Neural cell (in vitro differentiated cells): Measurements from ENCODE around the gene KRT2. TPM values are rescaled to one million over a fixed set of nuclear protein-coding genes. Genes with fewer than 3 reads are reported as not detected.

Experiments
- H2AFZ ChIP-seq: fragments of 200-600, 300-800 bp; sonication (generic), shearing (Covaris generic); 2 replicates; pipeline ENCODE4 v1.6.0; 2014; ENCODE audit warnings: low read depth, mild to moderate bottlenecking, antibody characterized with exemption, low read length, moderate library complexity
- H3F3A ChIP-seq: fragments of 200-600 bp; shearing (Covaris generic); 2 replicates; pipeline ENCODE4 v1.6.1; 2016; ENCODE audit warnings: mild to moderate bottlenecking, moderate library complexity, mixed read lengths, antibody characterized with exemption, low read length; ENCODE audit not compliant: insufficient read depth, poor library complexity, severe bottlenecking
- H3K27ac ChIP-seq: fragments of 200-600, 300-800 bp; sonication (generic), shearing (Covaris generic); 2 replicates; pipeline ENCODE4 v1.5.1; 2014; ENCODE audit warnings: mild to moderate bottlenecking, low read length, moderate library complexity
- H3K27me3 ChIP-seq: fragments of 300-800, 200-600 bp; sonication (generic), shearing (Covaris generic); 2 replicates; pipeline ENCODE4 v1.6.0; 2014; ENCODE audit warnings: mild to moderate bottlenecking, low read depth, low read length, moderate library complexity; ENCODE audit not compliant: insufficient read depth
- H3K36me3 ChIP-seq: fragments of 300-800, 200-600 bp; sonication (generic), shearing (Covaris generic); 2 replicates; pipeline ENCODE4 v1.5.1; 2014; ENCODE audit warnings: mild to moderate bottlenecking, antibody characterized with exemption, low read length, moderate library complexity; ENCODE audit not compliant: insufficient read depth
- H3K4me2 ChIP-seq: fragments of 300-800, 200-600 bp; sonication (generic), shearing (Covaris generic); 2 replicates; pipeline ENCODE4 v1.6.0; 2014; ENCODE audit warnings: mild to moderate bottlenecking, low read length
- H3K4me3 ChIP-seq: fragments of 300-800, 200-600 bp; sonication (generic), shearing (Covaris generic); 2 replicates; pipeline ENCODE4 v1.5.1; 2014; ENCODE audit warnings: mild to moderate bottlenecking, low read length, moderate library complexity
- H3K79me2 ChIP-seq: fragments of 200-600 bp; shearing (Covaris generic); replicated peaks from 2 replicates; pipeline ENCODE4 v1.6.0; 2014; ENCODE audit warnings: mild to moderate bottlenecking, low read length, moderate library complexity; ENCODE audit not compliant: insufficient read depth
- H3K9ac ChIP-seq: fragments of 300-800, 200-600 bp; sonication (generic), shearing (Covaris generic); 2 replicates; pipeline ENCODE4 v1.6.1; 2016; ENCODE audit warnings: mild to moderate bottlenecking, low read length, mixed read lengths
- H3K9me2 ChIP-seq: fragments of 200-600 bp; shearing (Covaris generic); 2 replicates; pipeline ENCODE4 v1.6.1; 2016; ENCODE audit warnings: mild to moderate bottlenecking, low read length, mixed read lengths; ENCODE audit not compliant: insufficient read depth
- H3K9me3 ChIP-seq: fragments of 200-600, 300-800 bp; sonication (generic), shearing (Covaris generic); 2 replicates; pipeline ENCODE4 v1.6.1; 2016; ENCODE audit warnings: mild to moderate bottlenecking, mixed run types, low read length, moderate library complexity, mixed read lengths
- H4K20me1 ChIP-seq: fragments of 200-600 bp; shearing (Covaris generic); 2 replicates; pipeline ENCODE4 v1.6.1; 2016; ENCODE audit warnings: mild to moderate bottlenecking, mixed run types; ENCODE audit not compliant: insufficient read depth
- EP300 ChIP-seq: fragments of 450-650 bp; conservative IDR thresholded peaks from 2 replicates; pipeline ENCODE4 v1.6.1; 2014; ENCODE audit warnings: antibody characterized with exemption, mild to moderate bottlenecking, moderate library complexity; ENCODE audit not compliant: poor library complexity, severe bottlenecking
- EZH2 ChIP-seq: fragments of 200-600, 300-800 bp; shearing (Covaris generic), sonication (generic); IDR thresholded peaks from 2 replicates; pipeline ENCODE4 v1.6.1; 2014; ENCODE audit warnings: antibody characterized with exemption, low read length, borderline replicate concordance, mild to moderate bottlenecking; ENCODE audit not compliant: insufficient read depth, poor library complexity, severe bottlenecking
- MXI1 ChIP-seq: fragments of 450-650 bp; conservative IDR thresholded peaks from 2 replicates; pipeline ENCODE4 v1.6.1; 2014; ENCODE audit warnings: antibody characterized with exemption, mild to moderate bottlenecking; ENCODE audit not compliant: poor library complexity, severe bottlenecking
- POLR2AphosphoS5 ChIP-seq: IDR thresholded peaks from 2 replicates; pipeline ENCODE4 v1.6.1; 2012
- RAD21 ChIP-seq: fragments of 450-650 bp; conservative IDR thresholded peaks from 2 replicates; pipeline ENCODE4 v1.6.1; 2014; ENCODE audit warnings: antibody characterized with exemption, mild to moderate bottlenecking, moderate library complexity
- SMC3 ChIP-seq: fragments of 450-650 bp; conservative IDR thresholded peaks from 2 replicates; pipeline ENCODE4 v1.6.1; 2014; ENCODE audit warnings: antibody characterized with exemption, mild to moderate bottlenecking, moderate library complexity; ENCODE audit not compliant: poor library complexity
- TAF1 ChIP-seq: IDR thresholded peaks from 2 replicates; pipeline ENCODE4 v1.6.1; 2012; ENCODE audit warnings: low read depth
- polyA plus RNA-seq: library from polyadenylated mRNA; depleted of rRNA; stranded (reverse); fragments of >200 nt; gene quantifications from 2 replicates; pipeline ENCODE4 v1.2.3, GENCODE V29; 2014
- TF ChIP-seq, protein P1 (sequence below): IDR thresholded peaks from 2 replicates; pipeline ENCODE4 v1.6.1; 2012; ENCODE audit warnings: borderline replicate concordance
- TF ChIP-seq, protein P2 (sequence below): fragments of 450-650 bp; IDR thresholded peaks from 2 replicates; pipeline ENCODE4 v1.5.1; 2014; ENCODE audit warnings: antibody characterized with exemption, mild to moderate bottlenecking, moderate library complexity; ENCODE audit not compliant: poor library complexity, severe bottlenecking

Gene KRT2
- polyA plus RNA-seq, 1 donor from 2014 or later: not detected

DNA sequence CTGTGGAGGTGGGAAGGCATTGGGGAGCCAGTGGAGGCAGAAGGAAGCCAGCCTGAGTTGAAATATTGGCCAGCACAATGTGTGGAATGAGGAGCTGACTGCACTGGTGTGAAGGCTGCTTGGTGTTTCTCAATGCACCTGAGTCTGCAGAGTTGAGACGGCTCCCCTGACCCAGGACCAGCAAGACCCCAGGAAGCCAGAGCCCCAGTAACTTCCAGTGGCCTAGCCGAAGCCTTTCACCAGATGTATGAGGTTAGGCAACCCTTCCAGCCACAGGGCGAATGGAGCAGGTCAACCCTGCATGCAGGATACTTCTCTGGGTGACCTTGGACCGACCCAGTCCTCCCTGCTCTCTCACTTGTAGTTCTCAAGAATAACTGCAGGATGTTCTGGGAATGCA, 20.7 kb downstream of the KRT2 start:
- Histone ChIP-seq H3K36me3 (no peaks in the 10 kb centered on the region), H2AFZ (no peak overlapping the region), H3K9me2 (no peaks in the 10 kb centered on the region), H3K79me2 (no peaks in the 10 kb centered on the region), H3K4me3 (no peak overlapping the region), H3K4me2 (no peak overlapping the region), H3K27ac (no peak overlapping the region), H3K27me3 (no peaks in the 10 kb centered on the region), H4K20me1 (no peaks in the 10 kb centered on the region), H3K9me3 (no peaks in the 10 kb centered on the region), H3K9ac (no peak overlapping the region), H3F3A (no peaks in the 10 kb centered on the region)
- no peak for TF ChIP-seq TAF1
- no peak for TF ChIP-seq SMC3
- TF ChIP-seq EP300: no peak
- TF ChIP-seq RAD21: no peak
- TF ChIP-seq, protein P1, sequence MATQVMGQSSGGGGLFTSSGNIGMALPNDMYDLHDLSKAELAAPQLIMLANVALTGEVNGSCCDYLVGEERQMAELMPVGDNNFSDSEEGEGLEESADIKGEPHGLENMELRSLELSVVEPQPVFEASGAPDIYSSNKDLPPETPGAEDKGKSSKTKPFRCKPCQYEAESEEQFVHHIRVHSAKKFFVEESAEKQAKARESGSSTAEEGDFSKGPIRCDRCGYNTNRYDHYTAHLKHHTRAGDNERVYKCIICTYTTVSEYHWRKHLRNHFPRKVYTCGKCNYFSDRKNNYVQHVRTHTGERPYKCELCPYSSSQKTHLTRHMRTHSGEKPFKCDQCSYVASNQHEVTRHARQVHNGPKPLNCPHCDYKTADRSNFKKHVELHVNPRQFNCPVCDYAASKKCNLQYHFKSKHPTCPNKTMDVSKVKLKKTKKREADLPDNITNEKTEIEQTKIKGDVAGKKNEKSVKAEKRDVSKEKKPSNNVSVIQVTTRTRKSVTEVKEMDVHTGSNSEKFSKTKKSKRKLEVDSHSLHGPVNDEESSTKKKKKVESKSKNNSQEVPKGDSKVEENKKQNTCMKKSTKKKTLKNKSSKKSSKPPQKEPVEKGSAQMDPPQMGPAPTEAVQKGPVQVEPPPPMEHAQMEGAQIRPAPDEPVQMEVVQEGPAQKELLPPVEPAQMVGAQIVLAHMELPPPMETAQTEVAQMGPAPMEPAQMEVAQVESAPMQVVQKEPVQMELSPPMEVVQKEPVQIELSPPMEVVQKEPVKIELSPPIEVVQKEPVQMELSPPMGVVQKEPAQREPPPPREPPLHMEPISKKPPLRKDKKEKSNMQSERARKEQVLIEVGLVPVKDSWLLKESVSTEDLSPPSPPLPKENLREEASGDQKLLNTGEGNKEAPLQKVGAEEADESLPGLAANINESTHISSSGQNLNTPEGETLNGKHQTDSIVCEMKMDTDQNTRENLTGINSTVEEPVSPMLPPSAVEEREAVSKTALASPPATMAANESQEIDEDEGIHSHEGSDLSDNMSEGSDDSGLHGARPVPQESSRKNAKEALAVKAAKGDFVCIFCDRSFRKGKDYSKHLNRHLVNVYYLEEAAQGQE: no peak
- TF ChIP-seq POLR2AphosphoS5: no peak
- TF ChIP-seq MXI1: no peak
- no peak for TF ChIP-seq EZH2
- TF ChIP-seq, protein P2, sequence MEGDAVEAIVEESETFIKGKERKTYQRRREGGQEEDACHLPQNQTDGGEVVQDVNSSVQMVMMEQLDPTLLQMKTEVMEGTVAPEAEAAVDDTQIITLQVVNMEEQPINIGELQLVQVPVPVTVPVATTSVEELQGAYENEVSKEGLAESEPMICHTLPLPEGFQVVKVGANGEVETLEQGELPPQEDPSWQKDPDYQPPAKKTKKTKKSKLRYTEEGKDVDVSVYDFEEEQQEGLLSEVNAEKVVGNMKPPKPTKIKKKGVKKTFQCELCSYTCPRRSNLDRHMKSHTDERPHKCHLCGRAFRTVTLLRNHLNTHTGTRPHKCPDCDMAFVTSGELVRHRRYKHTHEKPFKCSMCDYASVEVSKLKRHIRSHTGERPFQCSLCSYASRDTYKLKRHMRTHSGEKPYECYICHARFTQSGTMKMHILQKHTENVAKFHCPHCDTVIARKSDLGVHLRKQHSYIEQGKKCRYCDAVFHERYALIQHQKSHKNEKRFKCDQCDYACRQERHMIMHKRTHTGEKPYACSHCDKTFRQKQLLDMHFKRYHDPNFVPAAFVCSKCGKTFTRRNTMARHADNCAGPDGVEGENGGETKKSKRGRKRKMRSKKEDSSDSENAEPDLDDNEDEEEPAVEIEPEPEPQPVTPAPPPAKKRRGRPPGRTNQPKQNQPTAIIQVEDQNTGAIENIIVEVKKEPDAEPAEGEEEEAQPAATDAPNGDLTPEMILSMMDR: no peak

DNA sequence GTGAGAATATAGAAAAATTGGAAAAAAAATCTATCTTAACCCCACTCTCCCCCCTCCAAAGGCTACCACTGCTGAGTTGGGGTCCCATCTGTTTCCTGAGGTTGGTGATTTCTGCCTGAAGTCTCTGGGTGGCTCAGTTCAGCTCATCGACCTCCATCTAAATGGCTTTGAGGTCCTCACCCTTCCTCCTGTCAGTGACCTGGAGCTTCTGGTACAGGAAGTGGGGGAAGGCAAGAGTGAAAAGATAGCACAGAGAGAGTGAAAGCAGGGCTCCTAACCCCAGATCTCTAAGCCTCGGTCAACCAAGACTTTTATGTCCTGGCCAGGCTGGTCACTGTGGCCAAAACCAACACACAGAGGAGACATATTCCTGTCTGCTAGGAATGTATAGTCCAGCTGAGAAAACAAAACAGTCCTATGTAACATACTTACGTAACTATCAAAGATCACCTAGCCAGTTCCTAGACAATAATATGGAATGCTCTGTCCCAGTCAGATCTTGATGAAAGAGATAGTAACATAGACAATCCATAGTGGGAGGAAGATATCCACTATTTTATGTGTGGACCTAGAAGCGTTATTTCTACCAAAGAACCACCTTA, 21.3 kb downstream of the KRT2 start:
- H3K9me2 ChIP-seq: no peaks in the 10 kb centered on the region
- no peak overlapping the region for H3K4me2 ChIP-seq
- H3K27me3 ChIP-seq: no peaks in the 10 kb centered on the region
- no peak overlapping the region for H3K9ac ChIP-seq
- H3K79me2 ChIP-seq: no peaks in the 10 kb centered on the region
- H3K4me3 ChIP-seq: no peak overlapping the region
- no peaks in the 10 kb centered on the region for H3K9me3 ChIP-seq
- no peak overlapping the region for H3K27ac ChIP-seq
- no peaks in the 10 kb centered on the region for H4K20me1 ChIP-seq
- TF ChIP-seq EZH2 (no peak), EP300 (no peak), TAF1 (no peak), MXI1 (no peak), POLR2AphosphoS5 (no peak), SMC3 (no peak), RAD21 (no peak)
- TF ChIP-seq, protein P1: no peak
- TF ChIP-seq, protein P2: no peak
- H2AFZ ChIP-seq: no peak overlapping the region
- no peaks in the 10 kb centered on the region for H3F3A ChIP-seq
- H3K36me3 ChIP-seq: no peaks in the 10 kb centered on the region
